DND-41 (cell line): ENCODE data around the gene ABCG4.
"Not testable (repeated sequence)": the region's sequence is repeated elsewhere in the genome, so short reads cannot be mapped to it uniquely, and the experiment has no call there.

Experiments used
- ATAC-seq: fragments of 200-7000 bp; cut with Tn5 transposase; 3 replicates; pipeline ENCODE4 v1.9.1; 2021; ENCODE audit warnings: low read depth; ENCODE audit not compliant: insufficient read depth
- DNase-seq: peaks from one replicate; pipeline ENCODE4 v3.0.0-alpha.2; 2020
- H2AFZ ChIP-seq: 2 replicates; pipeline ENCODE4 v1.6.0; 2012; ENCODE audit warnings: low read depth, low read length
- H3K27ac ChIP-seq: 2 replicates; pipeline ENCODE4 v1.5.1; 2012; ENCODE audit warnings: low read length, inconsistent platforms
- H3K27me3 ChIP-seq: fragments of 200-600 bp; sonication (generic); 2 replicates; pipeline ENCODE4 v1.6.0; 2012; ENCODE audit warnings: low read length, mild to moderate bottlenecking, inconsistent platforms; ENCODE audit not compliant: insufficient read depth, poor library complexity
- H3K36me3 ChIP-seq: 2 replicates; pipeline ENCODE4 v1.5.1; 2012; ENCODE audit warnings: low read length, inconsistent platforms; ENCODE audit not compliant: insufficient read depth
- H3K4me1 ChIP-seq: 2 replicates; pipeline ENCODE4 v1.5.1; 2012; ENCODE audit warnings: mild to moderate bottlenecking, low read length; ENCODE audit not compliant: insufficient read depth
- H3K4me2 ChIP-seq: 2 replicates; pipeline ENCODE4 v1.6.0; 2012; ENCODE audit warnings: mild to moderate bottlenecking, moderate library complexity, low read length, inconsistent platforms; ENCODE audit not compliant: insufficient read depth
- H3K4me3 ChIP-seq, 2 experiments: fragments of 200-600 bp in 1 of 2; shearing (Covaris generic) in 1 of 2; 2 replicates each; pipeline ENCODE4 v1.5.1; 2012 to 2016; ENCODE audit warnings: inconsistent platforms in 2 of 2, low read length in 2 of 2, mild to moderate bottlenecking in 2 of 2, low read depth in 1 of 2, moderate library complexity in 1 of 2
- H3K79me2 ChIP-seq: 2 replicates; pipeline ENCODE4 v1.6.0; 2012; ENCODE audit warnings: low read length, inconsistent platforms; ENCODE audit not compliant: insufficient read depth
- H3K9ac ChIP-seq: 2 replicates; pipeline ENCODE4 v1.6.0; 2012; ENCODE audit warnings: low read depth, mild to moderate bottlenecking, inconsistent platforms, low read length, moderate library complexity
- H3K9me3 ChIP-seq: 2 replicates; pipeline ENCODE4 v1.5.1; 2012; ENCODE audit warnings: low read length, moderate library complexity, mild to moderate bottlenecking, inconsistent platforms; ENCODE audit not compliant: insufficient read depth, severe bottlenecking
- H4K20me1 ChIP-seq: 2 replicates; pipeline ENCODE4 v1.6.0; 2012; ENCODE audit warnings: low read length; ENCODE audit not compliant: insufficient read depth
- CTCF ChIP-seq: IDR thresholded peaks from 2 replicates; pipeline ENCODE4 v1.5.1; 2012; ENCODE audit warnings: borderline replicate concordance, low read length, moderate library complexity, mild to moderate bottlenecking; ENCODE audit not compliant: poor library complexity, severe bottlenecking; ENCODE audit errors: extremely low read depth
- EZH2 ChIP-seq: IDR thresholded peaks from 3 replicates; pipeline ENCODE4 v1.6.1; 2012; ENCODE audit warnings: borderline replicate concordance, low read depth, mild to moderate bottlenecking, moderate library complexity, low read length, inconsistent platforms; ENCODE audit not compliant: severe bottlenecking

The ABCG4 gene

GRCh38 chr11:119180729-119181676 lies 32.2 kb downstream of the ABCG4 start:
- H3K4me1 ChIP-seq: peaks cover 5% of the 10 kb centered on the region; the same call in 1 of the 2 replicates
- no peaks in the 10 kb centered on the region for H3K9me3 ChIP-seq
- no peak overlapping the region for H3K4me3 ChIP-seq
- no peak overlapping the region for H2AFZ ChIP-seq
- H3K36me3 ChIP-seq: peaks cover 4% of the 10 kb centered on the region
- DNase-seq (no peak), ATAC-seq (no peak)
- H4K20me1 ChIP-seq: no peaks in the 10 kb centered on the region
- TF ChIP-seq CTCF (no peak), EZH2 (no peak)
- no peaks in the 10 kb centered on the region for H3K27me3 ChIP-seq
- no peak overlapping the region for H3K4me2 ChIP-seq
- H3K9ac ChIP-seq: no peak overlapping the region
- no peaks in the 10 kb centered on the region for H3K79me2 ChIP-seq
- no peak overlapping the region for H3K27ac ChIP-seq

GRCh38 chr11:119181677-119182412 lies 33.0 kb downstream of the ABCG4 start:
- Histone ChIP-seq H3K27ac (no peak overlapping the region), H3K27me3 (no peaks in the 10 kb centered on the region), H4K20me1 (no peaks in the 10 kb centered on the region), H3K36me3 (peaks cover 4% of the 10 kb centered on the region), H2AFZ (no peak overlapping the region), H3K4me1 (peaks cover 5% of the 10 kb centered on the region; the same call in 1 of the 2 replicates), H3K9ac (no peak overlapping the region), H3K79me2 (no peaks in the 10 kb centered on the region), H3K9me3 (no peaks in the 10 kb centered on the region), H3K4me3 (no peak overlapping the region), H3K4me2 (no peak overlapping the region)
- TF ChIP-seq EZH2: no peak
- TF ChIP-seq CTCF: no peak
- ATAC-seq (no peak), DNase-seq (no peak)

- not testable (repeated sequence) for H2AFZ ChIP-seq, H3K27ac ChIP-seq, H3K36me3 ChIP-seq, H3K9me3 ChIP-seq, ATAC-seq, H3K27me3 ChIP-seq, H3K4me3 ChIP-seq, H4K20me1 ChIP-seq, DNase-seq, H3K79me2 ChIP-seq, H3K4me2 ChIP-seq, H3K9ac ChIP-seq, H3K4me1 ChIP-seq
Measured at GRCh38 chr11:119184399-119184798, 35.5 kb downstream of the ABCG4 start.

- DNase-seq (no peak), ATAC-seq (no peak)
- H3K9me3 ChIP-seq: no peaks in the 10 kb centered on the region
- no peak overlapping the region for H3K4me2 ChIP-seq
- H3K4me3 ChIP-seq: no peak overlapping the region
- no peaks in the 10 kb centered on the region for H3K4me1 ChIP-seq
- H4K20me1 ChIP-seq: no peaks in the 10 kb centered on the region
- H3K36me3 ChIP-seq: no peaks in the 10 kb centered on the region
- H3K9ac ChIP-seq: no peak overlapping the region
- no peaks in the 10 kb centered on the region for H3K79me2 ChIP-seq
- no peak for TF ChIP-seq CTCF
- TF ChIP-seq EZH2: no peak
- no peaks in the 10 kb centered on the region for H3K27me3 ChIP-seq
- H2AFZ ChIP-seq: no peak overlapping the region
- H3K27ac ChIP-seq: no peak overlapping the region
Measured at GRCh38 chr11:119185981-119186634, 37.3 kb downstream of the ABCG4 start.
